GM20431 (cell line): Measurements from ENCODE around the gene CHST11.

Experiments
- in situ Hi-C: fragments of 300-500 bp; cut with MseI, MboI; formaldehyde crosslinking; loops from one replicate; pipeline ENCODE4 v1.15.0; 2020; ENCODE audit warnings: low sequenced_read_pairs; ENCODE audit not compliant: unreplicated experiment

The CHST11 gene

GRCh38 chr12:104654665-104655609, 198.2 kb downstream of the CHST11 start:
- in situ Hi-C loops: loop anchor here (25.0 kb wide), 1 partner anchor 193 kb away; the partner anchor contains the start of gene CHST11

DNA sequence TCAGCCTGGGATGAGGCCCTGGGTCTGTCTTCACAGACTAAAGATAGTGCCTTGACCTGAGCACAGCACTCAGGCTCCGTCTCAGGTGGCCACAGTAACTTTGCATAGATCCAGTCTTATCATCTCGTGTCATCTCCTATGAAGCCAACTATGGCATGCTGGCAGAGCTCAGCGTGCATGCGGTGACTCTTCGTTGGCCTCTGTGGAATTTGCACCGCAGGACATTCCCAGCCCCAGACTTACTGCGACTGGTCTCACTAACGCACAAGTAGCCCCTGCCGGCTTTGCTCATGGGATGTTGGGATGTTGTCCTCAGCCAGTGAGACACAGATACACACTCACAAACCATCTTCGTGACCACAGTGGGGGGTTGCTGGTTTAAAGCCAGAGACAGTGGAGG, 199.6 kb downstream of the CHST11 start:
- in situ Hi-C loops: loop anchor here (25.0 kb wide), 1 partner anchor 194 kb away; the partner anchor contains the start of gene CHST11

DNA sequence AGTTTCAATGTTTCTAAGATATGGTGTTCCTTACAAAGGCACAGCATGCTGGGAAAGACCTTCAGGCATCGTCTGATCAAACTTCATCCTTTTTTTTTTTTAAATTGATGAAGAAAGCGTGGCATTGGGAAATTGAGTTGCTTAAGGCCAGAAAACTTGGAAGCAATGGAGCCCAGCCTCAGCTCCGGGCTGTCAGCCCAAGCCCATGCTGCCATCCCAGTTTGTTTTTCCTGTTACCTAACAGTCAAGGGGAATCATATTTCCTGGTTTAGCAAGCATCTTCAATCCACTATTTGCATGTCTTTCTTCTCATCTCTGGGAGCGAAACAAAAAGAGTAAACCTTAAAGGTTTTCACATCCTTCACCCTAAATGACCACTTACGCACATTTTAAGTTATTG, 200.2 kb downstream of the CHST11 start:
- in situ Hi-C loops: loop anchor here (25.0 kb wide), 1 partner anchor 195 kb away; the partner anchor contains the start of gene CHST11

- in situ Hi-C loops: loop anchor here (25.0 kb wide), 1 partner anchor 196 kb away; the partner anchor contains the start of gene CHST11
These were observed 201.2 kb downstream of the CHST11 start for GRCh38 chr12:104657726-104658484.

DNA sequence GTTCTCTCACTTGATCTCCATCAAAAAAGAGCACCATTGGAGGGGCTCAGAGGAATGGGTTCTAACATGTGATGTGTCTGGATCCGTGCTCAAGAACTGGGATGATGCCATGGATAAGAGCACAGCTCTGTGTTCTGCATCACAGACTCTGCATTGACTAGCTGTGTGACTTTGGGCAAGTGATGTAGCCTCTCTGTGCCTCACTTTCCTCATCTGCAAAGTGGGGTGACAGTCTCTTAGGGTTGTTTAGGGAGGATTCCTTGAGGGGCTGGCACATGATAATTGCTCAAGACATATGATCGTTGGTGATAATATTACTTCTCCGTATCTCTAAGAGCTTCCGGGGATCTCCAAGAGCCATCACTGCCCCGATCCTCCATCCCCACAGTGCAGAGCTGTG, 202.3 kb downstream of the CHST11 start:
- in situ Hi-C loops: loop anchor here (25.0 kb wide), 1 partner anchor 197 kb away; the partner anchor contains the start of gene CHST11

DNA sequence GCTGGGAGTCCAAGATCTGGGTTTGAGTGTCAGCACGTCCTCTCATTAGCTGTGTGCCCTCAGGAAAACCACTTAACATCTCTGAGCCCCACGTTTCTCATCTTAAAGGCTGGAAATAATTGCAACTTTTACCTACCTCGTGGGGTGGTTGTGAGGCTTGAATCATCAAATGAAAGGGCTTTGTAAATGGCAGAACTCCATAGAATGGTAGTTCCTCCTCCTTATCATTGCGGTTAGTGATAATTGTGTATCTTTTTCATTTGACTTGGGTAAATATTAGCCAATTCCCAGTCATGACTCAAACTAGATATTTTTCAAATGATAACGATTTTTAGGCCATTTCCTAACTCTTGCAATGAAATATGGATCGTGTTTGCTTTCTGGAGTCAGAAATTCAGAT, 205.5 kb downstream of the CHST11 start:
- in situ Hi-C loops: loop anchor here (25.0 kb wide), 1 partner anchor 200 kb away; the partner anchor contains the start of gene CHST11

DNA sequence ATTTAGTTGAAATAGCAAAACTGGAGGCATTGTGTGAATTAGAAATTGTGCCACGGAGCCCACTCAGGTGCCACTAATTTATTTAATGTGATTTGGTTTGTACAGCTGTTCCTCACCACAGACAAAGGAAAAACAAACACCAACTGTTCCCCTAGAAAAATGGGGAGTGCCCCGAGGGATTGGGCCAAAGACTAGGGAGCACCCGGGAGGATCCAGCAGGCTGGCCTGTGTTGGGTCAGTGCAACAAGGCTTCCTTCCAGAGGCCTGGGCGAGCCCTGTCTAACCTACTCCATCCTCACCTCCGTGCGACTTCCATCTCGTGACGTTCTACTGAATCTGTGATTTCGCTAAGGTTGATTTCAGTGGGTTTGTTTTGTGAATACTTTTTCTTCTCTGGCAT, 206.2 kb downstream of the CHST11 start:
- in situ Hi-C loops: loop anchor here (25.0 kb wide), 1 partner anchor 201 kb away; the partner anchor contains the start of gene CHST11

DNA sequence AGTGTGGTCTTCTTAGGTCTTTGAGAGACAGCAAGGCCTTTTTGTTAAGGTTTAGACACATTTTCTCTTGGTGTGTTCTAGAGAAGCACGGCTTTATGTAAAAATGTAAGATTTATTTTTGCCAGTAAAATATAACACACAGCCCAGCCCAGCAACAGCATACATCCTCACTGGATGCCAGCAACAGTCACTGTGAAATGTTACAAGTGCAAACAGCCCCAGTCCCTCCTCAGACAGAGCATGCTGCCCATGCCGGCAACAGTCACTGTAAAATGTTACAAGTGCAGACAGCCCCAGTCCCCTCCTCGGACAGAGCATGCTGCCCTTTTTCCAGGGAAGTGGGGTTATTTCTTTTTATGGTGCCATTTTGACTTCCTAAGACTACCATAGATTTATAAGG, 207.6 kb downstream of the CHST11 start:
- in situ Hi-C loops: loop anchor here (25.0 kb wide), 1 partner anchor 202 kb away; the partner anchor contains the start of gene CHST11

DNA sequence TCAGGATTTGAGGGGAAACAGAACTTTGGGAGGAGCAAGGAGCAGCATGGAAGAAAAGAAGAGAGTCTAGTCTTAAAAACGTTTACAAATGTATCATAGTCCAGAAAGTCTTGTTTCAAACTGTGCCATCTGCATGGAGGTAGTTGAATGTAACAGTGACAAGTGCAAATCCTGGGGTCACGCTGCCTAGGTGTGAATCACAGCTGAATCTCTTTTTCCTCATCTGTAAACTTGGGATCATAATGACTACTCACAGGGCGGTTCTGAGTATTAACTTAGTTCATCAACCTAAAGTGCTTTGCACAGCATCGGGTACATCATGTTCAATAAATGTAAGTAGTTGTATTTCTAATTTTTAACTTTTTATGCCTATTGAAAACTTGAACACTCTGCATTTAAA, 208.5 kb downstream of the CHST11 start:
- in situ Hi-C loops: loop anchor here (25.0 kb wide), 1 partner anchor 203 kb away; the partner anchor contains the start of gene CHST11

- in situ Hi-C loops: loop anchor here (25.0 kb wide), 1 partner anchor 205 kb away; the partner anchor contains the start of gene CHST11
These were observed 210.4 kb downstream of the CHST11 start for GRCh38 chr12:104667139-104667538.

DNA sequence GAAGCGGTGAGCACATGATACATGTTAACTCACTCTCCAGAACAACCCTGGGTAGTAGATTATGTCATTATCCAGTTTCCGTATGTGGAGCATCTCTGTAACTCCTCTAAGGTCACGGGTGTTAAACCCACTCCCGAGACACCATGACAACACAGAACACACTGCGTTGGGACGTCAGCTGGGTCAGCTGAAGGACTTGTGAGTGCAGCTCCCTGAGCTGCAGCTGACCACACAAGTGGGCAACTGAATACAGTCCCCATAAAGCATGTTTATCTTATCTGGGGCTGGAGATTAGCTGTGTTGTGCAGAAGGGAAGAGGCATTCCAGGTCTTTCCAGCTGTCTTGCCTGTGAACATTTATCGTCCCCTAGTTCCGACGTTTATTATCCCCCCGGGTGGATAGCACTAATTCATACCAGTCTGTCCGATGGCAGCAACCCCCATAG, 211.5 kb downstream of the CHST11 start:
- in situ Hi-C loops: loop anchor here (25.0 kb wide), 1 partner anchor 206 kb away; the partner anchor contains the start of gene CHST11

- in situ Hi-C loops: loop anchor here (25.0 kb wide), 1 partner anchor 207 kb away; the partner anchor contains the start of gene CHST11
These were observed 212.5 kb downstream of the CHST11 start for GRCh38 chr12:104669089-104669721.

GRCh38 chr12:104669851-104670337, 213.1 kb downstream of the CHST11 start:
- in situ Hi-C loops: loop anchor here (25.0 kb wide), 1 partner anchor 208 kb away; the partner anchor contains the start of gene CHST11

DNA sequence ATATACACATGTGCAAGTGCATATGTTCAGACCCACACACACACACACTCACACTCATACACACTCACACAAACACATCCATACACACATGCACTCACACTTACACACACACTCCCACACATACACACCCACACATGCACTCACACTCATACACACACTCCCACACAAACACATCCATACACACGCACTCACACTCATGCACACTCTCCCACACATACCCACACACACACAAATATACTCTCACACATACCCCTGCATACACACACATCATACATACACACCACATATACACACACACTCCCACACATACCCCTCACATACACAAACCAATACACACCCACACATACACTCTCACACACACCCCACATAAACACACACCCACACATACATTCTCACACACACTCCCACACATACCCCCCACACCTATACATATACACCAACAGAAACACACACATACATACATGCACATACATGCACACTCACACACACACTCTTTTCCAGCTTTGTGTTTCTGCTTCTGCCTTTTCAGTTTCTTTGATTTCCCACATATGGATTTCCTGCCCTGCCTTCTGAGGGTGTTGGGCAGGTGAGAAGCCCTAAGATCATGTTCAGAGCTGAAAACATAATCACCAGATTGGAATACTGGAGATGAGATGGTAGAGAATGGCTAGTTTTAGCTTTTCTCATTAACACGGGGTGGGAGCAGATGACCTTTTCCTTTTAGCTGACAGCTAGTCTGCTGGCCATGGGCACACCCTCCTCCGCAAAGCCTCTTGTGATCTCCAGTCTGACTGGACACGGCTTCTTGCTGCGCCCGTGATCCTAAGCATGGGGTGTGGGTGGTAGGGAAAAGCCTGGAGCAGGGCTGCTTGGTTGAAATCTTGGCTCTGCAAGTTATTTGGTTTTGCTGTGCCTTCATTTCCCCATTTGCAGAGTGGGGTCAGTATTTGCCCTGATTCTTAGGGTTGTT, 214.0 kb downstream of the CHST11 start:
- in situ Hi-C loops: loop anchor here (25.0 kb wide), 1 partner anchor 208 kb away; the partner anchor contains the start of gene CHST11

- in situ Hi-C loops: loop anchor here (25.0 kb wide), 1 partner anchor 209 kb away; the partner anchor contains the start of gene CHST11
These were observed 214.8 kb downstream of the CHST11 start for GRCh38 chr12:104671409-104672095.

GRCh38 chr12:104672096-104672445, 215.3 kb downstream of the CHST11 start:
- in situ Hi-C loops: loop anchor here (25.0 kb wide), 1 partner anchor 210 kb away; the partner anchor contains the start of gene CHST11

DNA sequence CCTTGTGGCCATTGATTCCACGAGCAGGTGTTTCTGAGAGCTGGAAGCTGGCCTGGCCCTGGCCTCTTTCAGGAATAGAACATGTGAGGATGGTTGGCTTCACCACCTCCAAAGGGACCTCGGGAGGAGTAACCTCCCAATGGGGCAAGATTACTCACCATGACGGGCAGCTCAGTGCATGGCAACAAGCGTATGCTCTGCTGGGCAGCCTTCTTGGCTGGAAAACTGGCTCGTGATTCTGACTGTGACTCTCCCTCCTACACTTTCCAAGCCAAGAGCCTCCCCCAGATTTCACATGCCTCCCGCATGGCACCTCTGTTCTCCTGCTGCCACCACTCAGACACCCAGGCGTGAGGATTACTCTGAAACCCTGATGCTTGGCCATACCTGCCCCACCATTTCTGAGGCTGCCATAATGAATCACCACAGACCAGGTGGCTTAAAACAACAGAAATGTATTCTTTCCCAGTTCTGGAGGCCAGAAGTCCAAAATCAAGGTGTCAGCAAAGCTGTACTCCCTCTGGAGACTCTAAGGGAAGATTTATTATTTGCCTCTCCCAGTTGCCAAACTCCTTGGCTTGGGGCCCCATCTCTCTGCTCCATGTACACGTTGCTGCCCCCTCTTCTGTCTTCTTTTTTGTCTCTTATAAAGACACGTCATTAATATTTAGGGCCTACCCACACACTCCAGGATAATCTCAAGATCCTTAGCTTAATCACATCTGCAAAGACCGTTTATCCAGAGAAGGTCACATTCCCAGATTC, 215.9 kb downstream of the CHST11 start:
- in situ Hi-C loops: loop anchor here (25.0 kb wide), 1 partner anchor 210 kb away; the partner anchor contains the start of gene CHST11
